Stimulated activated CD8-positive, alpha-beta memory T cell treated with anti-CD3 and anti-CD28 coated beads, Interleukin-7, amount 100 ng/mL, for 24 hours (primary cell): ENCODE data around the gene DISP3.

Experiments used
- DNase-seq: peaks from one replicate; pipeline ENCODE4 v3.0.0-alpha.2; 2020; ENCODE audit warnings: low read depth

DISP3 gene

DNA sequence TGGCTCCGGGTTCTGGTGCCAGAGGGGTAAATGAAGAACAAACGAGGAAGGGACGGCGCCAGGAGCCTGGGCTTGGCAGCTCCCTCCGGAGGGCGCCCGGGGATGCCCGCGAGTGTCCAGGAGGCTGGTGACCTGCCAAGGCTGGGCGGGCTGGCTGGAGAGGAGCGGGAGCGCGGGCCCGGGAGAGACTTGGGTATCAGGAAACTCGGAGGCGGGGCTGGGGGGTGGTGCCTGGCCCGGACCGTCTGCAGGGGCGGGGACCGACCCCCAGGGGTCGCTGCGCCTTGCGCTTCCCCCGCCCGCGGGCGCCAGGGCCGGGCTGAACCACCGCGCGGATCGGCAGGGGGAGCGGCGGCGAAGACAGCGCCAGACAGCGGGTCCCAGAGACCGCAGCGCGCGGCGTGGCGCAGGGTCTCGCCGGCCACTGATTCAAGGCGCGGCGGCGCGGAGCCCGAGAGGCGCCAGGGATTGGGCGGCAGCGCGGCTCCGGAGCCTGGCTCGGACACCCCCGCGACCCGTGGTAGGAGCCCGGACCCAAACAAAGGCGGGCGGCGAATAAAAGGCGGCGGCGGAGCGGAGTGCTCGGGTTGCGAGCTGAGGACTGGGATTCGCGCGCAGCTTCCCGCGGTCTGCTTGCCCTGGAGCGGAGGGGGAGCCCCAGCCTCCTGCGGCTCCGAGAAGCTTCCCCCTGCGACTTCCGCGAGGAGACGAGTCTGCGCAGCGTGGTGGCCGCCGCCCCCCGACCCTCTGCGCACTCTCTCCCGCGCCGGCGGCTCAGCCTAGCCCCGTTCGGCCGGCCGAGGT, at the start of gene DISP3:
Gene DISP3 (plus strand): TSS at position 585 of the 804 bp plus-strand sequence. CDS start 21,838 bp downstream, outside the sequence.
- DNase-seq: peak; percentile 49

GRCh38 chr1:11429226-11429625, 49.7 kb upstream of the DISP3 start:
- DNase-seq: no peak

DNA sequence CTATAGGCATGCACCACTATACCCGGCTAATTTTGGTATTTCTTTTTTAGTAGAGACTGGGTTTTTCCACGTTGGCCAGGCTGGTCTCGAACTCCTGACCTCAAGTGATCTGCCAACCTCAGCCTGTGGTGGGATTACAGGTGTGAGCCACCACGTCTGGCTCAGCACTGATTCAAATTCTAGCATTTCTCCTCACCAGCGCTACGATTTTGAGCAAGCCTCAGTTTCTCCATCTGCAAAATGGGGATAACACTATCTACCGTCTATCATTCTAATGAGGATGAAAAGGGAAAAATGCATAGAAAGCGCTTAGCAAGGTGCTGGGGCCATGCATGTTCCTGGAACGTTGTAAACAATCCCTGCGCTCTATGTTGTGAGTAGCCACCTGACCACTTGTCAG, 49.0 kb upstream of the DISP3 start:
- DNase-seq: no peak

DNA sequence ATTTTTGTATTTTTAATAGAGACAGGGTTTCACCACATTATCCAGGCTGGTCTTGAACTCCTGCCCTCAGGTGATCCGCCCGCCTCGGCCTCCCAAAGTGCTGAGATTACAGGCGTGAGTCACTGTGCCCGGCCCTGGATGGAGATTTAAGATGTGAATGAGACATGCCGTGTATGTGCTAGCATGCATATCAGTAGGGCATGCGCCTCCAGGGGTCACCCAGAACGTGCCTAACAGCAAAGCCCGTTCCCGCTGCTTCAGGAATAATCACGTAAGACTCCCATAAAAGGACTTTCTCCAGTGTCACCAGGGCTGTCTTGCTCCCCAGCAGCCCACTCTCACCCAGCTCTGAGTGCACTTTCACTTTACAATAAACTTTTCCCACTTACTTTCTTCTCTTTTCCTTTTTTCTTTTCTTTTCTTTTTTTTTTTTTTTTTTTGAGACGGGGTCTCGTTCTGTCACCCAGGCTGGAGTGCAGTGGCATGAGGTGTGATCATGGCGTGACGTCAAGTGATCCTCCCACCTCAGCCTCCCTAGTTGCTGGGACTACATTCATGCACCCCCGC, 46.9 kb upstream of the DISP3 start:
- DNase-seq: no peak

GRCh38 chr1:11432526-11432925, 46.4 kb upstream of the DISP3 start:
- DNase-seq: no peak

DNA sequence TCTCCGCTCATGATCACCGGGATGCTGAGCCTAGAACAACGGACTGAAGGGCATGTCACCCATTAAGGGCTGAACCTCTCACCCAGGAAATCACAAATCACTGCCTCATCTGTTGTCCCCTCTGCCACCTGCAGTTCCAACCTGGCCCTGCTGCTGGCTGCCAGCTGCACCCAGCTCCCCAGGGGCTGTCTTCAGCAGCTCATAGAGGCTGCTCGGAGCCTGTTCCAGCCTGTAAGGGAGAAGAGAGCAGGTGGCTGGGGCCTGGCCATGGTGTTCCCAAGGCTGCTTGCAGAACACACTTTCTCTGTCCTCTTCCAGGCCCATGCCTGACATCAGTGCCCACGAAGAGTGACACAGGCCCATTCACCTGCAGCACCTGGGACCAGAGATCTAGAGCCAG, 44.5 kb upstream of the DISP3 start:
- DNase-seq: no peak

DNA sequence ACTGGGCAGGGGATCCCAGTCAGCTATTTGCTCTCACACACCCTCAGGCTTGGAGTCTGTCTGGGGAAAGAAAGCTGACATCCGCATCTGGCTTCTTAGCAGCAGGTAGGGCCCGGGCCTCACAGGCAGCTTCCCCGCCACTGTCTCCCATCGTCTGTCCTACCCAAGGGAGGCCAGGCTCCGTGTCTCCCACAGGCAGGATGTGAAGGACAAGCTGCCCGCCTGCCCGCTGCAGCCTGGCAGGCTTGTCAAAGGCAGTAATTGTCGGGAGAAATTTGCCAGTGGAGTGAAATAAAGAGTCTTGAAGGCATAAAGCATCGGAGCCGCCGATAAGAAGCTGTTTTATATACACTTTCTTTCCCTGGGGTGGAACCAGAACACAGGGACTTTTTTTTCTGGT, 44.0 kb upstream of the DISP3 start:
- no peak for DNase-seq

GRCh38 chr1:11438996-11439395, 40.0 kb upstream of the DISP3 start:
- DNase-seq: no peak

DNA sequence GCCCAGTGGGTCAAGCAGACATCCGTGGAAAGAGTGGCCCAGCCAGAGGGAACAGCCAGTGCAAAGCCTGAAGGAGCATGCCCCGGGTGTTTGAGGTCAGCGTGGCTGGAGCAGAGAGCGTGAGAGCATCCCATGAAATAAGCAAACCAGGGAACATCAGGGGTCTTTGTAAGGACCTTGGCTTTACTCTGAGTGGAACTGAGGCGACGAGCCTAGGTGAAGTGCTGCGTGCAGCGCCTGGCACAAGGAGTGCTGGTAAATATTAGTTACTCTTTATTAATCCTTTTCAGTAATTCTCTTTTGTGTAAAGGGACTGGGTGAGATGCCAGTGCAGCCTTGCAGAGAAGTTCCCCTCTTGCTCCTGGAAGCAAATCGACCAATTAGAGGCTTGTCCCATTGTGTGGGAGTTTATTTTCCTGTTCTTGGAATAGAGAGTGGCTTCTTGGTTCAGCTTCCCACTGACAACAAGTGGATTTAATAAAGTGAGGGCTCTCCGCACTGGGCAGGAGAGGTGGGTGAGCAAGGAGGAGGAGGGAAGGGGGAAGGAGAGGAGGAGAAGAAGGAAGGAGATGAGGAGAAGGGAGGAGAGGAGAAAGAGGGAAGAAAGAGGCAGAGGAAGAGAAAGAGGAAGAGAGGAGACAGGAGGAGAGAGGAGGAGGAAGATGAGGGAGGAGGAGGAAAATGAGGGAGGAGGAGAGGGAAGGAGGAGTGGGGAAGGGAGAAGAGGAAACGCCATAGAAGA, 37.6 kb upstream of the DISP3 start:
- DNase-seq: no peak

DNA sequence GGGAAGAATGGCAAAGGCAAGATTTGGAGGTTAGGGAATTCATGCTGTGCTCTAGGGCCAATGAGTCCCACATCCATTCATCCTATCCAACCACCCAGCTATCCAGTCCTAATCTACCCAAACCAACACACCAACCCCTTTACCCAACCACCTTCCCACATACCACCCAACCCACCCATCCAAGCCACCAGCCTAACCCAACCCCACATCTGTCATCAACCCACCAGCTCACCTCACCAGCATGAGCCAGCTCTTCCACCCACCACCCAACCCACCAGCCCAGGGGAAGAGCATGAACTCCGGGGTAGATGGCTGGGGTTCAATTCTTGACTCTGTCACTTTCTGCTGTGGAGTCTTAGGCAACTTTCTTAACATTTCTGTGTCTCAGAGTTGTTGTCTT, 35.9 kb upstream of the DISP3 start:
- no peak for DNase-seq

DNA sequence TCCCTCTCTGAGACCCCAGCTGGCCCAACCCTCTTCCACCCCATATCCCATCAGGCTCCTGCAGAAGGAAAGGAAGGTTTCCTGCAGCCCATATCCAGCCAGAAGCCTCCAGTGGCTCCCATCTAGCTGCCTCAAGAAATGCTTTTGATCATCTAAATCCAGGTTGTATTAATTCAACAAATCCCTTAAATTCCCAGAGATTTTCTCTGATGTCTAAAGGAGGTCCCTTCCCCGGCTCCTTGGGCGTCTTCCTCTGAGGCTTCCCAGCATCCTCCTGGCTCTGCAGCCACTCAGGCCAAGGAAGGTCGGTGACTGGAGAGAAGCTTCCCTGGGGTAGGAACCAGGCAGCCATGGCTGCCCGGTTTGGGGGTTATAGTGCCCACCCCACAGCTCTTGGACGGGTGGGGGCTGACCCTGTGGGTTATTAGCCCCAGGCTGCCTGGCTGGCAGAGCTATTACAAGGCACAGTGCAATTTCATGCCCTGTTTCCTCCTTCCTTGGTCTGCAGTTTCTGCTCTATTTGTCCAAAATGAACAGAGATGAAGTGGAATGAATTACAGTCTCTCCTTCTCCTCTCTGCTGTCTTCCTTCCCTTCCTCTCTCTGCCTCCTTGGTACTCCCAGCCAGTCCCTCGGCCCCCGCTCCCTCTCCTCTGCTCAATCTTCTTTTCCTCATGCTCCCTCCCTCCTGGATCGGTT, 34.8 kb upstream of the DISP3 start:
- no peak for DNase-seq

DNA sequence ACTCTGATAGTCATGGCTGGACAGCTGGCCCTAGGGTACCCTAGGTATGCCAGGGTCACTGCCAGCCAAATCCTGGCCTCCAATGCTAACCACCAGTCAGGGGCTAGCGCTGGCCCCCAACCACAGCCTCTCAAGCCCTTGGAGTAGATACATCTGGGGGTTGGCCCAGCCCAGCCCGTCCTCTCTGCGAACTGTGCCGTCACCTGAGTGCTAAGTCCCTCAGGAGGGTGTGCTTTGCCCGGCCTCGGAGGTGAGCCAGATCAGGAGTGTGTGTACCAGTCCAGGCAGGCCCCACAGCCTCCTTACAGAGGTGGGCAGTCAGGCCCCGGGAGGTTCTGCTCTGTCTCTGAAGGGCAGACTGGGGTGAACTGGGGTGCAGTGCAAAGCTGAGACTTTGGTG, 34.0 kb upstream of the DISP3 start:
- DNase-seq: no peak

DNA sequence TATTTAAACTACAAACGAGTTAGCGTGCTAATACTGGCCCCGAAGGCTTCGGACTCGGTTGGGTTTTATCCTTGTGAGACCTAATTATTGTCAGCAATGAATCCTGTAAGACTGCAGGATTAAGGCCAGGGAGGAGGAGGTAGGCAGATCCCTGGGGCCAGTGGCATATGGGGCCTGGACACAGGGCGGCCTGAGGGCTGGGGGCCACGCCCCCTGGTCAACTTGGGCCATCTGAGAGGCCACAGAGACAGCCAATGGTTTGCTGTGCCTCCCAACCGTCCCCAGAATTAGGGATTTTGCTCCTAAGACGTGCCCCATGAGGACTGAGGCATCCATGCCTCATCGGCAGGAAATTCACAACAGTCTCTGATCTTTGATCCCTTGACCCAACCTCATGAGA, 31.1 kb upstream of the DISP3 start:
- DNase-seq: no peak

GRCh38 chr1:11448373-11449099, 30.4 kb upstream of the DISP3 start:
- DNase-seq: no peak

DNA sequence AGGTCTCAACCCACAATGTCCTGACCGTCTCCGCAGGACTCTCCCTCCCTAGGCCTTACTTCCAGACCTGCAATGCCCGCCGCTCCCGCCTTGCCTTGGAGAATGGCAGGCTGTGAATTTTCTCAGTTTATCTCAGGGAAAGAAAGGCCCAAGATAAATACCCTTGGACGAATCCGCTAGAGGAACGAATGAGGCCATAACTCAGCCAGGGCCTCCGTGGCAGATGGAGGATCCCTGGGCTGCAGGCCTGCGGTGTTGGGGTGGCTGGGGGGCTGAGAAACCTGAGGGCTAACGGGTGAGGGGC, 29.9 kb upstream of the DISP3 start:
- no peak for DNase-seq

DNA sequence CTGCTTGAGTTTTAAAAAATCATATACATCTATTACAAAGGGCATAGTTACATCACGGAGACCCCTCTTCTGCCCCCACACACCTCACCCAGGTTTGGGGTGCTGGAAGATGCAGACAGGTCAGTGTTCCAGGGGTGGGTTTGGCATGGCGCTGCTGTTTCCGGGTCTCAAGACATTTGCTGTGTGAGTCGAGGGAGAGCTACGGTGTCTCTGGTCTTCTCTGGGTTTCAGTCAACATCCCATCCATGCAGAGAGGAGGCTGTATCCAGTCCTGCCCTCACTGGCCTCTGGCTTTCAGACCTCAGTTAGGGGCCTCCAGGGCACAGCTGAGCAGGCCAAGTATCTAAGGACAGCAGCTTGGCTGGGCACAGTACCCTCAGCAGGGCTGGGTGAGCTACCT, 28.6 kb upstream of the DISP3 start:
- DNase-seq: no peak

- DNase-seq: no peak
Measured at GRCh38 chr1:11453742-11454491, 25.0 kb upstream of the DISP3 start.

- DNase-seq: no peak
Measured at GRCh38 chr1:11455967-11456570, 22.9 kb upstream of the DISP3 start.

GRCh38 chr1:11456965-11457364, 22.0 kb upstream of the DISP3 start:
- no peak for DNase-seq

DNA sequence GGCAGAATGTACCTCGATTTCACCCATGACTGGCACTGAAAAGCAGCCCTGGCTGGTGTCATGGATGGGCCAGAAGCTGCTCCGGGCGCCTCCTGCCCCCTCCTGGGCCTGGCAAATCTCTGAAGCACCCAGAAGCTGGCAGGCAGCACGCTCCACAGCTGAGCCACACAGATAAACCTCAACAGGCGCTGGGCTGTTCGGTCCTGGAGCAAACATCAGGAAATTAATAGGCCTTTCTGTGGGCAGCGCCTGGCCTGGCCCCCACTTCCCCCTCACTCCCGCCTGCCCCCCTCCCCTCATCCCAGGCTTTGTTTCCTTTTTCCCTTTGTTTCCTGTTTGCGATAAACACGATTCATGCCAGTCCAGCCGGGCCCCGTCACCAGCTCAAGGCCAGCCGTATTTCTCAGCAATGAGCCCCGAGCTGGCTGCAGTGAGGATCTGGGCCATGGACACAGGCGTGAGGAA, 20.1 kb upstream of the DISP3 start:
- DNase-seq: no peak
